NCI-H146 treated with DMSO at 0.1 percent for 48 hours (cell line): Measurements from ENCODE around the gene PSMA7.

ENCODE experiments used
- DNase-seq: peaks from one replicate; lab custom pipeline; 2025; ENCODE audit not compliant: unreplicated experiment; lab: John Stamatoyannopoulos, UW

Gene PSMA7

DNA sequence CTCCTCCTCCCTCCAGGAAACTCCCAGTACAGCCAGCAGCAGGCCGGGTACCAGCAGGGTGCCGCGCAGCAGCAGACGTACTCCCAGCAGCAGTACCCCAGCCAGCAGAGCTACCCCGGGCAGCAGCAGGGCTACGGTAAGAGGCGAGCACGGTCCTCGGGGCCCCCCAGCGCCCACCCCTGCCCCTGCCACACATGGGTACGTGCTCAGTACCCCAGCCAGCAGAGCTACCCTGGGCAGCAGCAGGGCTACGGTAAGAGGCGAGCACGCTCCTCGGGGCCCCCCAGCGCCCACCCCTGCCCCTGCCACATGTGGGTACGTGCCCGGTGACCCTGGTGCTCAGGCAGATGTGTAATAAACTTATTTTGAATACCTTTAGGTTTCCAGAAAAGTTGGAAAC lies 29.5 kb upstream of the PSMA7 start:
- DNase-seq, result no peak

DNA sequence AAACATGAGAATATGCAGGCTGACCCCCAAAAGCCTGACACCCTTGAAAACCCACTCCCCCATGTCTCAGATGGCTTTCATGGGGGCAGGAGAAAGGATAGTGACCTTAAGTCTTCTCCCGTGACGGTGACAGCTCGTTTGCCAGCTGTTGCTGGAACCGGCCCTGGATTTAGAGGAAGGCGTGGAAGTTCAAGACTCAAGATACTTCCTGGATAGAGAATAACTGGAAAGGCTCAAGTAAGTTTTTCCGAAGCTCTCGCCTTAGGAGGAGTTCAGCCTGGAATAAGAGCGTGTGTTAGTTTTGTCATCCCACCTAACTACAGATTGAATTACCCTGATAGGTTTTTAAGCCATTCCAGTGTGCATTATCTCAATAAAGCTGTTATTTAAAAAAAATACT lies 28.1 kb upstream of the PSMA7 start:
- no peak for DNase-seq

DNA sequence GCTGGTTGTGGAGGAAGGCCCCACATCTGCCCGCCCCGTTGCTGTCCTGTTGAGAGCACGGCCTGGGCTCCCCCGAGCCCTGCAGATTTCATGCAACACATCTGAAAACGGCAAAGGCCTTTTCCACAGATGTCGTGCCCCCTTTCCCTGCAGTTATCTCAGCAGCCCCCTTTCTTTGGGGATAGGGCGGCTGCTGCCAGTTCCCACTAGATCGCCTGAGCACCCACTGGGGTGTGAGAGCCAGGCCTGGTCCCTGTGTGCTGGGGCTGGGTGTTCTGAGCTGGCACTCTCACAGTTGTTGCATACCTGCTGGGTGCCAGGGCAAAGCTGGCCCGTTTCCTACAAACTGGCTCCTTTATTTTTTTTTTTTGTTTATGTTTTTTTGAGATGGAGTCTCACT lies 27.3 kb upstream of the PSMA7 start:
- DNase-seq, result no peak

DNA sequence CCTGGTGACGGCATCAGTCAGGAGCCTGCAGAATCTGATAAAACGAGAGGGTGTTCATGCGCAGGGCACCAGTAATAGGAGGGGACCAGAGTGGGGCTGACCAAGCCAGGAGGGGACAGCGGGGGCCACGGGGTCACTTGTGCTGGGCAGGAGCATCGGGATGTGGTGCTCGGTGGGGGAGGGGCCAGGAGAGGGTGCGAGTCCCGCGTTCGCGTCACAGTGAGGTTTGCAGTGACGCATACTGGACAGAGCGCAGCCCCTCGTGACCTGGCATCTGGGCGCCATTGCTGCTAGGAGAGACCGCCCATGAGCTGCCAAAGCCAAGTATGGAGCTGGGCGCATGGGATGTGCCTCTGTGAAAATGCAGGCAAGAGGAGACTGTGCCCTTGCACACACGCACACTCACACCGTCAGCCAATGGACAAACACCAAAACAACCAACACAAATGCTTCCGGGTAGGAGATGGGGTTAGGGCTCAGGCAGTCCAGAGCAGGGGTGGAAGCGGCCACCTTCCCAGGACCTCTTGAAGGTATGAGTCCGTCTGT lies 25.8 kb upstream of the PSMA7 start:
- no peak for DNase-seq

DNA sequence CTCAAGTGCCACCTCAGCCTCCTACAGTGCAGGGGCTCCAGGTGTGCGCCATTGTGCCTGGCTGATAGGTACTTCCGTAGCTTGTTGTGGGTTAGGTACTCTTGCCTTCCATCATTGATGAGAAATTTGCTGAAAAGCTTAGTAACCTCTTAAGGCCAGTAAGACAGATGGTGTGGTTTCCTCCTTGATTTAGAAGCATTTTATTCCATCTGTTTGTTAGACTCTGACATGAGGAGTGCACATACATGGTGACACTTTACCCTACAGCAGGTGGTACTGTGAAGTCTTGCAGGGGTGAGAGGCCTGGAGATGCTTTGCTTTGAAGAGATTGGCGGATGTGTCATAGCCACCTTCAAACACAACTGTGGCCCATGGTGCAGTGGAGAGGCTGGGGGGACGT lies 24.9 kb upstream of the PSMA7 start:
- DNase-seq, result no peak

DNA sequence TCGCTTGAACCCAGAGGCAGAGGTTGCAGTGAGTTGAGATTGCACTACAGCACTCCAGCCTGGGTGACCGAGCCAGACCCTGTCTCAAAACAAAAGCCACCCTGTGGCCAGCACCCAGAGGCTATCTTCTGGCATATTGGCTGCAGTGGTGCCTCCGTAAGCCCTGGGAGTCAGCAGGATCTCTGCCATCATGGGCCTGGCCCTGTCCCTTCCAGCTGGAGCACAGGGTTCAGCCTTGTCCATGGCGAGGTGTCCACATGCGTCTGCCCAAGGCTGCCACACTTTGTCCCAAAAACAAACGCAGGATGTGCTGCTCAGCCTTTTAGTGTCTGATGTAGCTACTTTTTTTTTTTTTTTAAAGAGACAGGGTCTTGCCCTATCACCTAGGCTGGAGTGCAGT lies 24.3 kb upstream of the PSMA7 start:
- no peak for DNase-seq

DNA sequence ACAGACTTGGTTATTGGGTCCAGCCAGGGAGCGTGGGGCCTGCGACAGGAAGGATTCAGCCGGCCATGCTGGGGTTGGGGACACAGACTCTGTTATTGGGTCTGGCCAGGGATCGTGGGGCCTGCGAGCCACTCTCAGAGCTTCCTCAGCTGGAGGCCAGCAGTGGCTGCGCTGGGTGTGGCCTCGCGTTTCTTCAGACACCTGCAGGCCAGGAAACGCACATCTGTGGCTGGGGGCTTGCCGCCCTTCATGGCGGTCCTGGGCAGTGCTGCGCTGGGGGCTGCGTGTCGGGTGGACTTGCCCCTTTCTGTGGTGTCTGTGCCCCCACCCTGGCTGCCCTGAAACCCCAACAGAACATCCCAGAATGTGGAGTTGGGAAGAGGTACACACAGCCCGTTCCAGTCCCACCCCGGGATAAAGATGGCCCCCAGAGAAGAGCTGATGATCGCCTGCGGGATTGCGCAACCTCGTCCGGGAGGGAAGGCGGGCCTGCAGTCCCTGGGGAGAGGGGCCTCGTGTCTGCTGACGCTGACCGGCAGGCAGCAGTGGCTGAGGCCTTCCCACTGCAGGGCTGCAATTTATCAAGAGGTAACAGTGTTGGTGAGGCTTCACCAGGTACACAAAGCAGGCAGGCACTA lies 22.7 kb upstream of the PSMA7 start:
- no peak for DNase-seq

DNA sequence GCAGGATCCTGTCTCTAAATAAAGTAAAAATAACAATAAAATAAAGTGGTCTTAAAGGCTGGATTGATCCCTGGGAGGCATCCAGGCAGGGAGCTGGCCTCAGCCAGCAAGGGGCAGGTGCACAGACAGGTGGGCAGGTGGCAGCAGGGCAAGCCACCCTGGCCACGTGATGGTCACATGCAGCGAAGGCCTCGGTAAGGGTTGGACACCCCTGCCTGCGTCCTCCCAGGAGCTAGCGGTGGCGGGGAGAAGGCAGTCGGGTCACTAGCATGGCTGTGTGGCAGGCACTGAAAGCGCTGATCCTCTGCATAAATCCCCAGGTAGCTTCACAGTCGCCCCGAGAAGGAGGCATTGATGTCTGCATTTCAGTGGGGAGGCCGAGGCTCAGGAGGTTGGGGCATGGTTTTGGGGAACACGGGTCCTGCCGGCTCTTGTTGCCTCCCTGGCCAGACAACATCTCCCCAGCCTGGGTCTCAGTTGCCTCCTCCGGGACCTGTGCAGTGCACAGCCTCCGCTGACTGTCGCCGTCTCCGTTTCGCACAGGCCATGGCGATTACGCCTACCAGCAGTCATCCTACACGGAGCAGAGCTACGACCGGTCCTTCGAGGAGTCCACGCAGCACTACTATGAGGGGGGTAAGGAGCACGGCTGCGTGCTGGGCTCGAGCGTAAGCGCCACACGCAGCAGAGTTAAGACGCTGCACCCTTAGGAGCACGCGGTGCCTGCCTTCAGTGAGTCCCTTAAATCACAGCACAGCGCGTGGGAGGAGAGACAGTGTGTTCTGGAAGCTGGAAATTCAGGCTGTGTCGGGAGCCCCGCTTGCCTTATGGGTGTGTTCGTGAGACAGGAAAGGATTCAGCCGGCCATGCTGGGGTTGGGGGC lies 21.9 kb upstream of the PSMA7 start:
- no peak for DNase-seq

DNA sequence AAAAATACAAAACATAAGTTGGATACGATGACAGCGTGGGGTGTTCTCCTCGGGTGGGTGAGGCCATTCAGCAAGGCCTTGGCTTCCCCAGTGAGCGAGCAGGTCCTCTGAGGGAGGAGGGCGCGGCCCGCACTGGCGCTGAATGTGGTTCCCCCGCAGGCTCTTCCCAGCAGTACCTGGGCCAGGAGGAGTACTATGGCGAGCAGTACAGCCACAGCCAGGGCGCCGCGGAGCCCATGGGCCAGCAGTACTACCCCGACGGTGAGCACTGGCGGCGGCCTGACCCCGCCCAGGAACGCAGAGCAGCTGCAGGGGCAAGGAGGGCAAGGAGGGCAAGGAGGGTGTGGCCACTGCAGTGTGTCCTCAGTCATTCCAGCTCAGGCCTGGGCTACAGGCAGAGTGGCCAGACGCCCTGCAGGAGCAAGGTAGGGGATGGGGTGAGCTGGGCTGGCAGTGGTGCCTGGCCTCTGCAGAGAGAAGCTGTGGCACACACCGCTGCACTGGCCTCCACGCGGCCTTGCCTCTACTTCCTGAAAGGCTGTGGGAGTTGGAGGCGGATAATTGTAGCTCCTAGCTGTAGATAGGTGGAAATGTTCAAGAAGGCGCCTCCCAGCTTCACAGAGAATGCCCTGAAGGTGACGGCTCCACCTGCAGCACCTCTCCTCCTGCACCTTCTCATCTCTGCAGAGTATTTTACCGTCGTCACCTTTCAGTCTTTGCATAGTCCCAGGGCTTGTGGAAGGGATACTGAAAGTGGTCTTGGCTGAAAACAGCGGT lies 21.0 kb upstream of the PSMA7 start:
- DNase-seq, result no peak

DNA sequence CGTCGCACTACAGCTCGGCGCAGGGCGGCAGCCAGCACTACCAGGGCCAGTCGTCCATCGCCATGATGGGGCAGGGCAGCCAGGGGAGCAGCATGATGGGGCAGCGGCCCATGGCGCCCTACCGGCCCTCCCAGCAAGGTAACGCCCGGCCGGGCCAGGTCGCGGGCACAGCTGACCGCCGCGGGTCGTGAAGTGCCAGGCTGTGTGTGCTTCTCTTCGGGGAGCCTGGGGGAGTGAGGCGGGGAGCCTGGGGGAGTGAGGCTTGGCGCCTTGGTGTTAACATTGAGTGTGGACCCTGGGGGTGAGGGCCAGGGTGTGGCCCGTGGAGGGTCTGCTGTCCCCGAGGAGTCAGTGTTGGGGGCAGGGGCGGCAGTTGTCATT lies 20.3 kb upstream of the PSMA7 start:
- DNase-seq, result no peak

DNA sequence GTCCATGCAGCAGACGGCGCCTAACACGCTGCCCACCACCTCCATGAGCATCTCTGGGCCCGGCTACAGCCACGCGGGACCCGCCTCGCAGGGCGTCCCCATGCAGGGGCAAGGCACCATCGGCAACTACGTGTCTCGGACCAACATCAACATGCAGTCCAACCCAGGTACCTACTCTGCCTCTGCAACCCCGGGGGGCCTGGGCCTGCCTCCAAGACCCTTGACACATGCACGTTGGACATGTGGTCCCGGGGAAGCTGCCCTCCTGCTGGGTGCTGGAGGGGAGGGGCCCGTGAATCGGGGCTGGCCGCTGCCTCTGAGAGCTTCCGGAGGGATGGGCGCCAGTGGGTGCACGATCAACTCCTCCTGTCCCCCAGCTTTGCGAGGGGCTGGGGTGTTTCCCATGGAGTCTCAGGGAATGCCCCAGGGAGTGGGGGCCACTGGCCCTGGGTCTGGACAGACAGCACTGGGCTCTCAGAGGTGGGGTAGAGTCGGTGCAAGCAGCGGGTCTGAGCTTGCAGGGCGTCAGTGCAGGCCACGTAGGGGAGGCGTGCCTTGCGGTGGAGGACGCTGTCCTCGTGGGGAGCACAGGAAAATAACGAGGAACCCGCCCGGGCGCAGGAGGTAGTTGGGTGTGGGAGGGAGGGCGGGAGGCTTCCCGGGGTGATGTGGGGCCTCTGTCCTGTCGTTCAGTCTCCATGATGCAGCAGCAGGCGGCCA lies 19.7 kb upstream of the PSMA7 start:
- DNase-seq, result no peak

DNA sequence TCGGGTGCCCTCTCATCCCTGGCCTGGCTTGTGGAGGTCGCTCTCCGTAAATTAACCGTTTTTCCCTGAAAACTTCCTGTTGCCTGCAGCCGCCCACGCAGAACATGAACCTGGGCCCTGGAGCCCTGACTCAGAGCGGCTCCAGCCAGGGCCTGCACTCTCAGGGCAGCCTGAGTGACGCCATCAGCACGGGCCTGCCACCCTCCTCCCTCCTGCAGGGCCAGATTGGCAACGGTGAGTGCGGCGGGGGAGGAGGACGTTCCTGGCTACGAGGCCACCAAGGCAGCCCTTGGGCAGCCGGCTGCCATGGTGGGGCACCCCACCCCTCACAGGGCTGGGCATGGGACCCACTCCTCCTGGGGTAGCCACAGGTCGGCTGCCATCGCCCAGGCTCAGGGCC lies 18.2 kb upstream of the PSMA7 start:
- no peak for DNase-seq

DNA sequence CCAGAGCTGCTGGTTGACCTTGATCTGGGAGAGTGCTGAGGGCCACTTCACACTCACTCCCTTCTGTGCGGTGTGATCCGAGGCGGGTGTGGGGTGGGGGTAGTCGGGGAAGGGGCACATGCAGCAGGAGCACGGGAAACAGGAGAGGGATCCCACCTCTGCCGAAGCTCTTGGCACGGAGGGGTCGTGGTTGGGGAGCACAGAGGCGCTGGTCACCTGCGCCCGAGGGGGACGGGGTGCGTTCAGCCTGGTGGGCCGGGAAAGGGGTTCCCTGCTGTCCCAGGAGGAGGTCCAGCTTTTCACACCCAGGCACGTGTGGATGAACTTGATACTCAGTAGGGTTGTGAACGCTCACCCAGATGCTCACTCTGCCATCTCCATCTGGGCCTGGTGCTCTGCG lies 17.7 kb upstream of the PSMA7 start:
- DNase-seq, result no peak

DNA sequence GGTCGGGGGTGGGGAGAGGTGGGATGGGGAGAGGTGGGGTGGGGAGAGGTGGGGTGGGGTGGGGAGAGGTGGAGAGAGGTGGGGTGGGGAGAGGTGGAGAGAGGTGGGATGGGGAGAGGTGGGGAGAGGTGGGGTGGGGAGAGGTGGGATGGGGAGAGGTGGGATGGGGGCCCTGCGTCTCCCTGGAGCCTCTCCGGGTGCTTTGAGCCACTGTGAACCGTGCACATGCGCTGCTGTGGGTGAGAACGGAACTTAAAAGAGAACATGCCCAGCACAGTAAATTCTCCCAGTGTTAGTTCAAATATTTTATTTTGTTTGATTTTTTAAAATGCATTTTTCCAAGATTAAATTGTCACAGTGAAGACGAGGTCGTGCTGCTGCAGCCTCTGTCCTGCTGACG lies 17.1 kb upstream of the PSMA7 start:
- DNase-seq, result no peak

DNA sequence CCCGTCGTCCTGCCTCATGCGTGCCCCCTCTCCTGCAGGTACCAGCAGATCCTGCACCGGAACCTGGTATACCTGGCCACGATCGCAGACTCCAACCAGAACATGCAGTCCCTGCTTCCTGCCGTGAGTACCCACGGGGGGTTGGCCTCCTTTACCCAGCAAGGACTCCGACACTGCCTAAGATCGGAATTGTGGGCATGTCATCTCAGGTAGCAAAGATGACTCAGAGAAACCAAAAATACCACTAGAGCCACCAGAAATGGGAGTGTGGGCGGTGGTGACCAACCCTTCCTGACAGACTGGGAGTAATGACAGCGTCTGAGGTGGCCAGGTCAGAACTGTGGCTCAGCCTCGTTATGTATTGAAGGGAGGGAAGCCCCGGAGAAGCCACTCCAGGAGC lies 16.6 kb upstream of the PSMA7 start:
- DNase-seq, result no peak

DNA sequence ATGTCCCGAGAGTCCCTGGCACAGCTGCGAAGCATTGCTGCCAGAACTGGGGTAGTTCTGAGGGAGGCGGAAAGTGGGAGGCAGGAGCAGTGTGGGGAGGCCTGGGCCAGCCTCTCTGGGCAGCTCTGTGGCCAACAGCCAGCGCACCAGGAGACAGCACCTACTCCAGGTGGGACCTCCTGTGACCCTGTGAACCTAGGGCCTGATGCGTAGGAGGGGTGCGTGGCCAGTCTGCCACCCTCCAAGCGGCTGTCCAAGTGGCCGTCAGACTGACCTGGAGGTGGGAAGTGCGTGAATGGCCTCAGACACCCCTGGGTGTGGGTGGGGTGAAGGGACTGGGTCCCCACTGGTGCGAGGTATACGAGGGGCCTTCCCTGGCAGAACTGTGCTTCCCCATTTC lies 15.9 kb upstream of the PSMA7 start:
- DNase-seq, result no peak

DNA sequence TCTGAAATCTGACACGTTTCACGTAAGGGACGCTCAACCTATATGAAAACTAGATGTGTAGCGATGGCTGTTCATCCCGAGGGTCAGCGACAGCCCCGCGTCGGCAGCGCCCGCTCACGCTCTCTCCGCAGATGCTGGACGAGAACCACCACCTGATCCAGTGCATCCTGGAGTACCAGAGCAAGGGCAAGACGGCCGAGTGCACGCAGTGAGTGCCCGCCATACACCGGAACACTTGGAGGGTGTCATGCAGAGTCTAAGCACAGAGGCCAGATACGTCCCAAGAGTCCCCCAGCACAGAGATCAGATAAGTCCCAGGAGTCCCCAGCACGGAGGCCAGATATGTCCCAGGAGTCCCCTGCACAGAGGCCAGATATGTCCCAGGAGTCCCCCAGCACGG lies 15.3 kb upstream of the PSMA7 start:
- DNase-seq, result no peak

DNA sequence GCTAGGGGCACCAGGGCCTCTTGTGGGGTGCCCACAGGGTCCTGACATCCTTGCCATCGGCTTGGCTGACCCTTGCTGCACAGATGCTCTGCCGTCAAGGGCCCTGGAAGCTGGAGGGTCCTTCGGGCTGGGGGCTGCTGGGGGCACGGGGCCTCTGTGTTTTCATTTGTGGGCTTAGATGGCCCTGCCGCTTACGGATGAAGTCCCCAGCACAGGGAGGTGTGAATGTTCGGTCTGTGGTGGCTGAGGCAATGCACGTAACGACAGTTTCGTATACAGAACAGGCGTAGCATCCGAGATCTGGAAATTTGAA lies 14.8 kb upstream of the PSMA7 start:
- DNase-seq, result no peak

DNA sequence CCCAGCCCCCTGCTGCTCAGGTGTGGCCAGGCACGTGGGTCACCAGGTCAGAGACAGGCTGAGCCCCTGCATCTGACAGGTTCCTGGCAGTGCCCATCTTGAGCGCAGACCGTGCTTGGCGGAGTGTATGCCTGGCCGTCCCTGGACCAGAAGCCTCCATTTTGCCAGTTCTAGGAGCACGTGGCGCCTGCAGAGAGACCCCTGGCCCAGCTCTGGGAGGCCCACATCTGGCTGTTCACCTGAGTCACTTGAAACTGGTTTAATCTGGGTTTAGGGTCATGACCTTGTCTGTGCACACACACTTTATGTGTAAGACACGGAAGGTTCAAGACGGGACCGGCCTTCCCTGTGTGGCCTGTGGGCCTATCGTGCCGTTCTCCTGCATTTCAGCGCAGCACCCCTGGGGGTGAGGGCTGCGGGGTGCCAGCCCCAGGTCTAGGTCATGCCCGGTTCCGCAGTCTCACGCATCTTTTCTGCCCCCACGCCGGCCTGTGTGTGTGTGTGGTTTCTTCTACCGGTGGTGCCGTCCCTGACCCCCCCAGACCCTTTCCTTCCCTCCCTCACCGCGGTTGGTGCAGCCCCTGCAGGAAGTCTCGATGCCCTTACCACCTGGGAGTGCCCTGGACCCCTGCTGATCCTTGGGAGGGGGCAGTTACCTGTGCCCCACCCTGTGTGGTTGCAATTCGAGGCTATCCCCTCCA lies 14.3 kb upstream of the PSMA7 start:
- DNase-seq, result no peak

DNA sequence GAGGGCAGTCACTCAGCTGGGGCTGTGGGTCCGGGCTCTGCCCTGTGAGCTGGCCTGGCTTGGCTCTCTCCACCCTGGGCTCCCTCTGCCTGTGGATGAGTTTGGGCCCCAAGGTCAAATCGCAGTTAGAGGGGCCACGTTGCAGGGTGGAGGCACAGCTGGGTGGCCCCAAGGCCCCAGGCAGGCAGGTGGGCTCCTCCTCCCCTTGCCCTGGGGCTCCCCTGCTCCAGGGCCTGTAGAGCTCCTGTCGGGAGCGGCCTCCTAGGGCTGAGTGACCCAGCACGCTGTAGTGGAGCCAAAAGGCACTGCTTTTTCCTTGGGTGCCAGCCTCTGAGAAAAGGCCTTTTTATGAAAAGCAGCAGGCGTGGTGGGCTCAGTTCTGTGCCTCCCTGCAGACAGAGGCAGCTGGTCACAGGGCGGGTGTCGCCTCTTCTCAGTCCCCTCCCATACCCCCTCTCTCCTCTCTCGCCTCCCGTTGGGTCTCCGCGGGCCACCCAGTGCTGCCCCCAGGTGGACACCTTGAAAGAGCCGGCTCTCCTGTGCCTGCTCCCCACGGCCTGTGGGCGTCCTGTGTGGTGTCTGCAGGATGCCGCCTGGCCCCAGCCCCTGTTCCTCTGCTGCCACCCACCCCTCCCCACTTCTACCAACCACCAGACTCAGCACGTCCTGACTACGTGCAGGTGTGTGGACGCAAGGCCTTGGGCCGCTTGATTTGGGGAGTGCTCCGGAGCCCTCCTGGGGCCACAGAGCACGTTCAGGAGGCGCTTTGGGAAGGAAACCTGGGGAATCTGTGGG lies 13.6 kb upstream of the PSMA7 start:
- DNase-seq, result no peak
